Left ventricle myocardium inferior (tissue), 1 donor: ENCODE data around the gene GMEB2. TPM values are rescaled to one million over a fixed set of nuclear protein-coding genes. Genes with fewer than 3 reads are reported as not detected.

Experiments
- DNase-seq: peaks from one replicate; pipeline ENCODE4 v3.0.0-alpha.2; 2020
- H3K27ac ChIP-seq: fragments of 200-600 bp; replicated peaks from 2 replicates; pipeline ENCODE4 v1.8.0; 2021
- H3K27me3 ChIP-seq: fragments of 200-600 bp; 2 replicates; pipeline ENCODE4 v1.8.0; 2021; ENCODE audit warnings: low read depth
- H3K36me3 ChIP-seq: fragments of 200-600 bp; 2 replicates; pipeline ENCODE4 v1.8.0; 2021
- H3K4me1 ChIP-seq: fragments of 200-600 bp; 2 replicates; pipeline ENCODE4 v1.8.0; 2021
- H3K4me3 ChIP-seq: fragments of 200-600 bp; 2 replicates; pipeline ENCODE4 v1.8.0; 2021; ENCODE audit warnings: mild to moderate bottlenecking, moderate library complexity
- H3K9me3 ChIP-seq: fragments of 200-600 bp; replicated peaks from 2 replicates; pipeline ENCODE4 v1.8.0; 2021
- CTCF ChIP-seq: fragments of 200-600 bp; IDR thresholded peaks from 2 replicates; pipeline ENCODE4 v1.8.0; 2021; ENCODE audit warnings: antibody characterized with exemption, mild to moderate bottlenecking, borderline replicate concordance
- intact Hi-C: fragments of 100-400 bp; cut with micrococcal nuclease; formaldehyde crosslinking; loops from one replicate; pipeline ENCODE4 v1.11.0; 2022
- total RNA-seq: library from RNA; stranded (reverse); fragmentation: NEBNext Ultra II Directional; extraction: Animal tissue kit (Norgen Biotek cat#: 25700); gene quantifications from one replicate; pipeline ENCODE4 v1.2.1, GENCODE V29; 2021
- donor health status: DM: no; HTN: yes; CAD: no; lungs with severe emphysema.

GMEB2 gene
- total RNA-seq, 1 donor from 2014 or later = 5.3 TPM

- DNase-seq = no peak
- H3K4me3 ChIP-seq = peak overlapping the region; percentile 98
- H3K4me1 ChIP-seq = peaks cover 45% of the 10 kb centered on the region
- peak overlapping the region; percentile 99 for H3K27ac ChIP-seq
- no peak for TF ChIP-seq CTCF
- H3K27me3 ChIP-seq = no peaks in the 10 kb centered on the region
- H3K36me3 ChIP-seq = no peaks in the 10 kb centered on the region
- intact Hi-C loops = no loop called here
- H3K9me3 ChIP-seq = no peaks in the 10 kb centered on the region
These were observed 1.5 kb upstream of the GMEB2 start for GRCh38 chr20:63628246-63628975.

GRCh38 chr20:63627751-63628245, 897 bp upstream of the GMEB2 start:
- no peaks in the 10 kb centered on the region for H3K9me3 ChIP-seq
- TF ChIP-seq CTCF = no peak
- H3K27me3 ChIP-seq = no peaks in the 10 kb centered on the region
- intact Hi-C loops = no loop called here
- no peak for DNase-seq
- peaks cover 45% of the 10 kb centered on the region for H3K4me1 ChIP-seq
- H3K27ac ChIP-seq = peak overlapping the region; percentile 99
- peak overlapping the region; percentile 98 for H3K4me3 ChIP-seq
- peaks cover 3% of the 10 kb centered on the region for H3K36me3 ChIP-seq

GRCh38 chr20:63627129-63627750, 339 bp upstream of the GMEB2 start:
- H3K4me1 ChIP-seq = peaks cover 45% of the 10 kb centered on the region
- peak overlapping the region; percentile 99 for H3K27ac ChIP-seq
- H3K4me3 ChIP-seq = peak overlapping the region; percentile 98
- intact Hi-C loops = no loop called here
- peaks cover 6% of the 10 kb centered on the region for H3K36me3 ChIP-seq
- H3K27me3 ChIP-seq = no peaks in the 10 kb centered on the region
- no peaks in the 10 kb centered on the region for H3K9me3 ChIP-seq
- no peak for TF ChIP-seq CTCF
- DNase-seq = peak; percentile 96

- H3K36me3 ChIP-seq = peaks cover 6% of the 10 kb centered on the region
- peak overlapping the region; percentile 98 for H3K4me3 ChIP-seq
- no peak for TF ChIP-seq CTCF
- intact Hi-C loops = no loop called here
- H3K27me3 ChIP-seq = no peaks in the 10 kb centered on the region
- peak; percentile 31 for DNase-seq
- peaks cover 41% of the 10 kb centered on the region for H3K4me1 ChIP-seq
- no peaks in the 10 kb centered on the region for H3K9me3 ChIP-seq
- H3K27ac ChIP-seq = peak overlapping the region; percentile 99
These were observed 1.0 kb downstream of the GMEB2 start for GRCh38 chr20:63625771-63626423.

- Histone ChIP-seq H3K36me3 (peaks cover 6% of the 10 kb centered on the region), H3K4me1 (peaks cover 37% of the 10 kb centered on the region), H3K9me3 (no peaks in the 10 kb centered on the region), H3K27ac (peak overlapping the region; percentile 99), H3K4me3 (no peak overlapping the region), H3K27me3 (no peaks in the 10 kb centered on the region)
- DNase-seq = no peak
- TF ChIP-seq CTCF = no peak
- intact Hi-C loops = no loop called here
These were observed 2.4 kb downstream of the GMEB2 start for GRCh38 chr20:63624486-63624885.
